SHP77 (cell line): Measurements from ENCODE around the gene NOS1AP.

ENCODE experiments used
- DNase-seq, 2 experiments: peaks; one replicate each; lab custom pipeline; 2025; lab: John Stamatoyannopoulos, UW

NOS1AP gene

DNA sequence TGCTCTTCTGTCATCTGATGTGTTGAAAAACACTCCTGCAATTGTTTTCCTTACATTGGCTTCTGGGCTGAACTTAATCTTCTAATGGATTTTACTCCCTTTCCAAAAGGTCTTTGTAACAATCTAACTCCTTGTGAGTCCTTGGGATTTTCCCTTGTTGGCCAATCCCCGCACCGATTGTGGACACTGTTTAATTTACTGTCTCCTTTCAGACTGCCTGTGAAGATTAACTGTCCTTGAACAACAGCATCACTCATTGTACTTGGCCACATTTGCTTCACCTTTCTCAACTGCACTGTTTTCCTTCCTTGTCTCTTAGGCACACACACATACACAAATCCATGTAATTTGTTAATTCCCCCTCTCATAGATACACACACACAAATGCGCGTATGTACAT lies 186.8 kb downstream of the NOS1AP start:
- DNase-seq: no peak

DNA sequence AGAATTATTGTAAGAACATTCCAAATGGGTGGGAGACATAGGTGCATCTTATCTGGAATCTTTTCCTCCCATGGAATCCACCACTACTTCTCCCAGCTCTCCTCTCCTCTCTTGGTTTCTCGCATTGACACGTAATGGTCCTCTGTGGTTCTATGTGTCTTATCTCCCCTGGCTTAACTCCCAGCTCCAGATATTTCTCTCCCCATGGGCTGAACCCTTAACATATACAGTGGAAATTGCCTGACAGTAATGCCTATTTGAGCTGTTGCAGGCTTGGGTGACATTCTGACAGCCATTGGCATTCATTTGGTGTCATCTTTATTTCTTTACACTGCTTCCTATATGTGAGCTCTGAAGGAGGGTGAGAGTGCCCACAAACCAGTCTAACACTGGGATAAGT lies 188.9 kb downstream of the NOS1AP start:
- DNase-seq: no peak

DNA sequence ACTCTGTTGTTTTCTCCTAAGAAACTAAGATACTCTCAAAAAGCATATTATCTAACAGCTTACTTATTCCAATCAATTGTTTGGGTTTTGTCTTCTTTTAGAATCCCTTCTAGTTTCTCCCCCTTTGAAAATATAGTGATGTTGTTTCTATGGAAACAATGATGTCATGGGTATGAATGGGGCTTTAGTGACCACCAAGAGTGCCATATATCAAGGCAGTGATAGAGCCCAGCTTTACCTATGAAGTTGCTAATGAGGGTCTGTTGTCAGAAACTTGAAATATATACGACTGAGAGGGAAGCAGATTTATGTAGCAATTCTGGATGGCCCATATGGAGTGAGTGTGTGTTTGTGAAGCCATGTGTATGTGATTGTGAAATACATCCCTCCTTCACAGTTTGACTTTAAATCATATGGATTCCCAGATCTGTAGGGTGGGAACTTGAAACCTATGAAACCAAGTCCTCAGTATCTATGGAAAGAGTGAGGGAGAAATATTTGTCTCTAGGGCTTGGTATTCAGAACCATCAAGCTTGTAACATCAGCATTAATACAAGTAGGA lies 190.5 kb downstream of the NOS1AP start:
- DNase-seq: no peak

DNA sequence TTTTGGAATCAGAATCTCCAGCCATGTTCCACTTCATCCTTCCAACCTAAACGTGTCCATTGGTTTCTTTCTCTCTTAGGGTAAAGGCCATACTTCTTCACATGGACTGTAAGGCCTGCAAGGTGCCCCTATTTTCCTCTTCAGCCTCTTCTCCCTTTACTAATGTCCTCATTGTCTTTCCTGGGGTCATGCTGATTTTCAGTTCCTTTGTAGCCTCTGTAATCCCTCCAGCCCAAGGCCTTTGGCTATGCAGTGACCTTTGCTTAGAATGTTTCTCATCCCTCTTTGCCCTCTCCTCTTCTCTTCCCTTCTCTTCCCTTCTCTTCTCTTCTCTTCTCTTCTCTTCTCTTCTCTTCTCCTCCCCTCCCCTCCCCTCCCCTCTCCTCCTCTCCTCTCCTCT lies 194.6 kb downstream of the NOS1AP start:
- no peak for DNase-seq

DNA sequence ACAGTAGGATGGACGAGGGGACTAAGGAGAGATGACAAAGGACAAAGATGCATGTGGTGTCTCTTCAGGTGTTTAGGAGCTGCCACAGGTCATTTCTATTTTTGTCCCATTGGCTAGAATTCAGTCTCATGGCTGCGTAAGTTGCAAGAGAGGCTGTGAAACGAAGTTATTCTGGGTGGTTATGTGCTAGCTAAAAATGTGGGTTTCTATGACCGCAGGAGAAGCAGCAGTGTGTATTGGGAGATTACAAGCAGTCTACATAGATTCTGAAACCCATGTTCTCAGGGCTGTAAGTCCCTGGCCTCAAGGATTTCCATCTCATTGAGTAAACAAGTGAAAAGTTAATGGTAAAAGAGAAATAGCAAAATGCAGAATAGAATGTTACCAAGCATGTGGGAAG lies 196.5 kb downstream of the NOS1AP start:
- no peak for DNase-seq

DNA sequence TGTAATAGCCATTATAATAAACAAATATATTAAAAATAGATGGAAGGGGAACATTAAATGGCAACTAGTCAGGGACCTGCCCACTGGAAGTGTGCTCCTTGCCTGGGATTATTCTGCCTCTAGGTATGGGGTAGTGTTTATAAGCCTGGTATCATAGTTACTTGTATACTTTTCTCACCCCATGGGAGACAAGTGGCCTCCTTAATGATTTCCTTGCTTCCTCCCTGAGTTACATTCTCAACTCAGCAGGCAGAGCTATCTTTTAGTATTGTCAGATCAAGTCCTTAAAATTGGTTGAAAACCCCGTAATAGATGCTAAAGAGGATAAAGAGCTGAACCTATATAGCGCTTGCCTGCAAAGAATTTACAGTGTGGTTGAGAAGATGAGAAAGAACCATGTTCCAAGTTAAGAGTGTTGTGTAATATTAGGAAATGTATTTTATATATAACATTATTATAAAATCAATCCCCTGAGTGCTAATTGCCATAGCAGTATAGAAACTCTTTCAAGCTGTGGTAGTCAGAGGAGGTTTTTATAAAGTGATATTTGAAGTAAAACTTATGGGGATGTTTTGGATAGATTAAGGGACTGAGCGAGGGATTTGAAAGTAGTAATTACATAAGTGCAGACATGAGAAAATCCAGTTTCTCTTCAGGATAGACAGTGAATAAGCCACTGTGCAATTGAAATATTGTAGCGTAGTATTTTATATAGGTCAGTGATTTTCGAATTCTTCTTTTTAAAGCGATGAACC lies 200.7 kb downstream of the NOS1AP start:
- DNase-seq: no peak

DNA sequence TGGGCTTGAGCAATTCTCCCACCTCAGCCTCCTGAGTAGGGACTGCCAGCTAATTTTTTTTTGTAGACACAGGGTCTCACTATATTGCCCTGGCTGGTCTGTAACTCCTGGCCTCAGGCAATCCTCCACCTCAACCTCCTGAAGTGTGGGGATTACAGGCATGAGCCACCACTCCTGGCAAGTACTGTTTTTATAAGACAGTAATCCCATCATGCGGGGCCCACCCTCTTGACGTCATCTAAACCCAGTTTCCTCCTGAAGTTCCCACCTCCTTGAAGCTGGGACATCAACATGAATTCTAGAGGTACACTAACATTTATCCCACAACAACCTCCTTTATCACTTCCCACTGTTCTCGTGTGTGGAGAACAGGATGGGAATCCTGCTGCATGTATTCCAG lies 202.5 kb downstream of the NOS1AP start:
- no peak for DNase-seq

DNA sequence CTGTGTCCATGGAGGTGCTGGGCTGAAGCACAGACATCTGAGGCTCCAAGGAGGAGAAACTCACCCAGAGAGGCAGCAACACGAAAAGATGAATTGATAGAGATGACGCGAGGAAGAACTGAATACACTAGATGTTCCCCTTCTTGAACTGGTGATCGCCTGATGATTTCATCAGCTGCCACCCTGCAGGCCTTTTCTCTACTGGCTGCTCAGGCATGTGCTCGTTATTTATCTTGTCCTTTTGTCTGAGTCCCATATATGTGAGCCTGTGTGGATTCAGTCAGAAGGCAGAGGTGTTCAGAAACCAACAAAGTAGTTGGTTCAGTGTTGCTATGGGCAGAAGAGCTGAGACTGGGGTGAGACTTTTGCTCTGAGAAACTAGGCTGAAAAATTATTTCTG lies 202.9 kb downstream of the NOS1AP start:
- no peak for DNase-seq

DNA sequence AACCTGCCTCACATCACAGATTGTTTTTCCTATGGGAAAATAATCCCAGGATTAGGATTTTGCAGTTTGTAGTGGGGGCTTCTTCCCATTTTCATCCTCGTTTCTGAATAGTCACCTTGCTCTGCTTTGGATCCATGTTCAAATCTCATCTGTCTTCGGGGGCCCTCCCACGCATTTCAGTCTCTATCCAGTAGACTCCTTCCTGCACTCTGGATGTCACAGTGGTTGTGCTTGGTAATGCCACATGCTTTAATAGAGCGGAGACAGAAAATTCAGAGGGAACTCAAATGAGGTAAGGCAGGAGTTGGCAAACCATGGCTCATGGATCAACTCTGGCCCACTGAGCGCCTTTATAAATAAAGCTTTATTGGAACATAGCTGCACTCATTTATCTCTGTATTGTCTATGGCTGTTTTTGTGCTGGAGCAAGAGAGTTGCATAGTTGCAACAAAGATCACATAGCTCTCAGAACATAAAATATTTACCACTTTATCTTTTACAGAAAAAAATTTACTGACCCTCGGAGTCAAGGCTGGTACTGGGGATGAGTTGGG lies 206.2 kb downstream of the NOS1AP start:
- DNase-seq: no peak

DNA sequence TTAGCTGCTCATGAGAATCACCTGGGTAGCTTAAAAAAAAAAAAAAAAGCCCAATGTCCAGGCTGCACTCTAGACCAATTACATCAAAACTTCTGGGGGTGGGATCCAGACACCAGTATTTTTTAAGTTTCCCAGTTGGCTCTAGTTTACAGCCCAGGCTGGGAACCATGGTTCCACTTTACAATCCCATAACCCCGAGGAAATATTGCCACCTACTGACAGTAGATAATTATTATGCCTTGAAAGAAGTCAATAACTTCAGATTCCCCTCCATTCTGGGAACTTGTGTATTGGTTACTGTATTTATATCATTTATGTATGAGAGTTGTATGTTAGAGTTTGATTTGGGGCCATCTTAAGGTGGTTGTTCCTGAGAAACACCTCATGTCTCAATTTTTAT lies 207.0 kb downstream of the NOS1AP start:
- DNase-seq: peak; percentile 5 to 13

DNA sequence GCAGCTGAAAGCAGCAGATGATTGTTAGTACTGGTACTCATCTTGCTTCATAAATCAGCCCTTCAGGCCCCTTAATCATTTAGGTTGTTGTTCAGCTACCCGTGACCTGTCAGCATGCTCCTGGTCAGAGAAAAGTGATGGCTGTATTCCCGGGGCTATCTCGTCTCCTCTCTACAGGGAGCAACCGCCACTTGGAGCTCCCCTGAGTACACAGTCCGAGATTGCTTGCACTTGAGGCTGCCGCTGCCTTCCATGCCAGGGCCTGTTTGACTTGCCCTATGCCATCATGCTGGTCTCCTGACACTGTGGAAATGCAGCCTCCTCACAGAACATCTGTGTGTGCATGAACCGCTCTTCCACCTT lies 209.6 kb downstream of the NOS1AP start:
- DNase-seq: peak in 1 of 2 experiments; percentile 1

DNA sequence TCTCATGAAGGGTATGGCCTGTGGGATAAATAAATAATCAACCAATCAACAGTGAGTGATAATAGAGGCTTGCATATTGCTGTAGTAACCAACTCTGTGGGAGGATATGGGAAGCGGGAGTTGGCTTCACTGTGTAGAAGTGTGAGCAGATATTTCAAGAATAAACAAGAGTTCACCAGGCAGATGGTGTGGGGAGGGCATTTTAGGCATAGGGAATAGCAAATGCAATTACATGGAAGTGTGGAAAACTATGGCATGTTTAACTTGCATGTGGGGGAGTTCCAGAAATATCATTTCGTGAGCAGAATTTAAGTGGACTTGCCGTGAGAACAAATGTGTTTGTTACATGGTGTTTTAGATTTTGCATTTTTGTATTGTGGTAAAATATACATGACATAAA lies 211.9 kb downstream of the NOS1AP start:
- DNase-seq: no peak

DNA sequence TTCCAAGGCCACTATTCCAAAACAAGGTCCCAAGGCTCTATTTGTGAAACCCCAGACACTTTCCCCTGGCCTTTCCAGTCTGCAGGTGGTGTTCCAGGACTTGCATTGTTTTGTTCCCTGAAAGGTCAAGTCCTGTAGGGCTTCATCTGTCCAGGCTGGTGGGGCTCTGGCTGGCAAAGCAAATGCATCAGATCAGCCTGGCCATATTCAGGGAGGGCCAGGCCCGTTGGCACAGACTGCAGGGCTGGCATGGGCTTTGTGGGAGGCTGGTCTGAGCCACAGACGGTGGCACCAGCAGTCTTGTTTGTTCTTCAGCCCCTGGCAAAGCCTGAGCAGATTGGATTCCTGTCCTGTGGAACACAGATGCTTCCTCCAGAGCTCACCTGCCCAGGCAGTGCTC lies 214.2 kb downstream of the NOS1AP start:
- no peak for DNase-seq

DNA sequence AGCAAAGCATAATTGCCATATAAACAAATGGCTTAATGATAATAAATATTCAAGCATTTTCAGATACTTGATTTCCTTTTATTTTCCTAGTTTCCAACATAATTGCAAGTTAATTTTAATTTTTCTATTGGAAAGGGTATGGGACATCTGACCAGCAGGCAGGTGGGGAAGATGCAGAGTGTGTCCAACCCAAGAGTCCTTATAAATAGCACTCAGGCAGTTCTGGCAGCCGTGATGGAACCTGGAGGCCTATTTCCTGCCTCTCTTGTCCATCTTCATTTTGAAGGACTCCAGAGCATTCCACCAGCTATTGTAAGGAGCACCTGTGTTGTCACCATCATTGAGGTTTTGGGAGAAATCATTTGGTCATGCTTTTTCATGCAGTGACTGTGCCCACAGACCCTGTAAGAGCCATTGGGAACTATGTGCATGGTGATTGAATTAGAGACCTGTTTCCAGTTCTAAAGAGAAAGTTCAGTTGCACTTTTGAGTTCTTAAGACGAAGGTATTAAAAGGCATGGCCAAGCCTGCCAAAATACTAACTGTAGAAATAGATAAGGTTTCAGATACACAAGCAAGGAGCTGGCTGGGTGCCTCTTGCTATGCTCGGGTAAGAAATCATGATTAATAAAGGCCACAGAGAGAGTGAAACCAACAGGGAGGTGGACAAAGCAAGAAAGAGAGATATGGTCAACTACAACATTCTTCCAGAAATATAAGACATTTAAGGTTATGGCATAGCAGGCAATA lies 214.9 kb downstream of the NOS1AP start:
- DNase-seq: no peak

DNA sequence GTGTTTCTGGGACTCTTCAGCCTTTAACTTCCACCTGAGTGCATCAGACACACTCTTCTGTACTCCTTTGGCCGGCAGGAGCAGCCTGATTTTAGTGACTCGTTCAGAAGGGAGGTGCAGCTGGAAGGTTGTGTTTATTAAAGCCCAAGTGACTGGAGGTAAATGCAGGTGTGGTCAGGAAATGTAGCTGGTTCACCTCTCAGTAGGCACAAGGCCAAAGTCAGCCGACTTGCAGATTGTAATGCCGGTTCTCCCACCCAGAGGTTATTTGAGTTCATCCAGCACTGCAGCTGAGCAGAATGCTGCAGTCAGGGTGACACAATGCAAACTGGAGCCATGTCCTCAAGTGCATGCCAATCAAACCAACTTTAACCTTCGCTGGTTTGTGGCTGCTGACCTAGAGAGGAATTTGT lies 215.7 kb downstream of the NOS1AP start:
- DNase-seq: peak; percentile 3 to 19

DNA sequence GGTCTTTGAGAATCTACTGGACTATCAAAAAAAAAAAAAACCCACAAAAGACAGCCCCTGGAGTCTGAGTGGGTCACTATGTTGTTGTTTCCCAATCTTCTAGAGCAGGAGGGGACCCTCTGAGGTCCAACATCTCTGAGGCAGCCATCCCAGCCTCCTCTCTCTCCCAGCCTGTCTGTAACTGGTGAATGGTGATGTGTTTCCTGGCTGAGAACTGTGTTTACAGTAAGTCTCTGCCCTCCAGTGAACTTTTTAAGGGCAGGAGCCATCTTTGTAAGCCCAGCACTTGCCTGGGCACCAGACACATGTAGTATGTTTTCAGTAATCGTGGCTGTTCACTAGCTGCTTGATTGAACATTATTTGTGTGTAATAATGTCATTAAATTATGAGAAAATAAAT lies 221.5 kb downstream of the NOS1AP start:
- DNase-seq: no peak

DNA sequence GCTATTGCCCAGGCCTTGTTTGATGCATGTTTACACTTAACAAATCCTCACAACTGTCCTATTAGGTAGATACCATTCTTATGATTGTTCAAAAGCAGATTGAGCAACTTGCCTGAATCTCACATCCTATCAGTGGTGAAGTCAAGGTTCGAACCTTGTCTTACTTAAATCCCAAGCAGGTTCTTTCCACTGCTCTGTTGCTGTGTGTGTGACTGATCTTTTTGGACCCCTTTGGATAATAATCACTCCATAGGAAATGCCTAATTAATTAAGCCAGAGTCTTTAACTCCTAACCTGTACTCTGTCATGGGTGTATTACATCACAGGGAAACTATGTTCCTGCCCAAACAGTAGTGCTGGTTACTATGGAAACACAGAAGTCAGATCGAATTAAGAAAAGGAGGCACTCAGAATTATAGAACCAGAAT lies 222.9 kb downstream of the NOS1AP start:
- DNase-seq: no peak

DNA sequence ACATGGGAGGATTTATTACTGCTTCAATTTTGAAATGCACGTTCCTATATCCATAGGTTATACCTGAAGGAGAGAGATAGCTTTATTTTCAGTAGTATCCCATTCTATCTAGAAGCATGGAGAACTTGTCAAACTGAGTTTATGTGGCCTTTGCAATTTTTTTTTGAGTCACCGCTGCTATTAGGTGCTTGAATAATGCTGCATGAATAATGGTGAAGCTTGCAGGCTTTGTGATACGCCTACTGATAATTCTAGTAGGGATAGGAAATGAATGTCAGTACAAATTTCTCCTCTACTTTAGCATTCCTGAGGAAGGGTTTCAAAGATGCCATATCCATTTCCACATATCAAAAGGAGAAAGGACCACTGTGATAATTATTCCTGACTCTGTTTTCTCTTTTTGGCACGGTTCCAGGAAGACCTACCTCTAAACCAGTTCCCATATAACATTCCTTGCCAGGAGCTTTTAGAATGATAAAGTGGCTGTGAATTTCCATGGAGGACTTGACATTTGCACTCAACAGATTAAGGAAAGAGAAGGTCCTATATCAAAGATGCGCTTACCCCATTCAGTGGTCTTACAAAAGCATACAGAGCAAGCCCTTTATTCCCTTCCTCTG lies 223.7 kb downstream of the NOS1AP start:
- DNase-seq: no peak

DNA sequence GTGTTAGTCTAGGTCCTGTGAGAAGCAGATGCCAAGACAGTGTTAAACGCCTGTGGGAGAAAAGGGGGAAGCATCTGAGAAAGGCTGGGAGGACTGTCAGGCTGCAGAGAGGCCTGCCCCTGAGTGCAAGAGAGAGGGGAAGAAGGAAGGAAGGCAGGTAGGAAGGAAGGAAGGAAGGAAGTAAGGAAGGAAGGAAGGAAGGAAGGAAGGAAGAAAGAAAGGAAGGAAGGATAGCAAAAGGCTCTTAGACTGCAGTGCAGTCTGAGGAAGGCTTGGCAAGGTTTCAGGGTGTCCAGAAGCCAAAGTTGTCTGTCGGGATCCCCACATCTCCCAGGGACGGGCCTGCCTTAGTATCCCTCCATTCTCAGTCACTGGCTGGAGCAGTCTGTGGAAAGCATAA lies 224.5 kb downstream of the NOS1AP start:
- DNase-seq: no peak

DNA sequence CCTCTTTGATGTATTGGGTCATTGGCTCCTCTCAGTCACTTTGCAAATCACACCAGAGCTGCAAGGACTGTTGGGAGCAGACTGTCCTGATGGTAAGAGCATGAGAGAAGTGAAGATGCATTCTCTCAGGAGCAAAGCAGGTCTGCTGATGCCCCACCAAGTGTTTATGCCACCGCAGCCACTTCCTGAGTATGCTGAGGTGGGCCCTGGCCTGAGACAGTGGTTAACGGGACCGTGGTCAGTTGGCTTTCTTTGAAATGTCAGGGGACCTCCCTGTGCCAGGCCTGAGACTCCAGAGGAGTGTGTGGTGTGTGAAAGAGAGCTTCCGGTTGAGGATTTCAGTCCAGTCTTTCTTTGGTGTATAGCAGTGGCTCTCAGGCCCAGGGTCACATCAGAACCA lies 227.7 kb downstream of the NOS1AP start:
- no peak for DNase-seq

DNA sequence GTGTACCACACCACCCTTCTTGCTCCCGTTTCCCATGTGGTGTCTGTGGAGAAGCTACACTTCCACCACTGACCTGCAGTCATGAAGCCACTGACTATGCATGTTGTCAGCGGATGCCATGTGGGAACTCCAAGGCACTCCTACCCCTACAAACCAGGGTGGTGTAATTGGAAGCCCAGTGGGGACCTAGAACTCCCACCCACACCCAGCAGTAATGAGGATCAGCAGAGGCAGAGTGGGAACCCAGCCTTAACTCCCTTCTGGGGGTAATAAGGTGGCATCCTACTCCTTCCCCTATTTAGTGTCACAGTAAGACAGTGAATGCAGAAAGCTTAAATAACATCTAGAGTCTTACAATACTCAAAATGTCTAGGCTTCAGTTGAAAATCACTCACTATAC lies 228.8 kb downstream of the NOS1AP start:
- no peak for DNase-seq

DNA sequence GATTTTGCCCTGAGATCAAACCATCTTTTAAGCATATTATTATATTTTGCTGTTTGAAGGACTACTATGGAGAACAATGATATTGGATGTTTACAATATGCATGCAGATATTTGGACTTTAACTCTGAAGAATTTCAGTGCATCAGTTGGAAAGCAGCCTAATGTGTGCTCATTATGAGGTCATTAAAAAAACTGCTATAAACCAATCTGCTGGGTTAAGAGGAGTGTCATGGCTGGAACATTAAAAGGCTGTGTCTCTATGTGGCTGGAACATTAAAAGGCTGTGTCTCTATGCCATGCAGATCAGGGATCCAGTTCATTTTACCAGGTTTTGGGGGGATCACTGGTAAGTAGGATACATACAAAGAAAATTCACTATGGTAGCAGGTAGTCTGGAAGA lies 229.5 kb downstream of the NOS1AP start:
- DNase-seq: no peak
